Right lobe of liver (tissue), 6 donors: ENCODE results near the gene CCDC178. TPM values are rescaled to one million over a fixed set of nuclear protein-coding genes. Genes with fewer than 3 reads are reported as not detected.

ENCODE experiments used
- ATAC-seq, 4 donors: fragments of 200-7000 bp; cut with Tn5 transposase; one replicate each; pipeline ENCODE4 v1.9.1; 2020; ENCODE audit warnings: mild to moderate bottlenecking in 4 of 4, moderate library complexity in 4 of 4
- DNase-seq, 3 donors: peaks; one replicate each; pipeline ENCODE4 v3.0.0-alpha.2; 2020
- H3K27ac ChIP-seq, 3 donors: fragments of 200-600 bp; one replicate each; pipeline ENCODE4 v1.8.0; 2022
- H3K27me3 ChIP-seq, 2 donors: fragments of 200-600 bp; one replicate each; pipeline ENCODE4 v1.8.0; 2022
- H3K36me3 ChIP-seq, 4 donors: fragments of 200-600 bp; sonication (generic) in 1 of 4; one replicate each; pipeline versions ENCODE4 v1.5.1 to v1.8.0; 2017 to 2022; ENCODE audit warnings: control low read depth in 1 of 4
- H3K4me1 ChIP-seq, 4 donors: fragments of 200-600 bp; sonication (generic) in 1 of 4; one replicate each; pipeline versions ENCODE4 v1.5.1 to v1.8.0; 2017 to 2022; ENCODE audit warnings: control low read depth in 1 of 4
- H3K4me3 ChIP-seq, 3 donors: fragments of 200-600 bp; one replicate each; pipeline ENCODE4 v1.8.0; 2022
- H3K9me3 ChIP-seq, 4 donors: fragments of 200-600 bp; sonication (generic) in 1 of 4; one replicate each; pipeline versions ENCODE4 v1.5.1 to v1.8.0; 2017 to 2022; ENCODE audit warnings: control low read depth in 1 of 4
- POLR2A ChIP-seq: fragments of 450-650 bp; IDR thresholded peaks from one replicate; pipeline ENCODE4 v1.6.1; 2017; ENCODE audit warnings: antibody characterized with exemption, mild to moderate bottlenecking
- WGBS: methylation state at CpG from one replicate; pipeline ENCODE4 v1.1.6; 2018; ENCODE audit warnings: low coverage, low lambda C conversion rate; ENCODE audit not compliant: insufficient coverage; ENCODE audit errors: missing lambda C conversion rate; 5-methylcytosine and 5-hydroxymethylcytosine counted together
- intact Hi-C, 2 donors: fragments of 100-400 bp; cut with DNase I; formaldehyde crosslinking; loops; one replicate each; pipeline versions ENCODE4 v1.11.2 to v1.14.1; 2022
- total RNA-seq, 6 experiments: library from RNA; depleted of rRNA in 2 of 6; stranded (reverse); fragments of >200 nt in 2 of 6; fragmentation: NEBNext Ultra II Directional in 3 of 6; extraction: Animal tissue kit (Norgen Biotek cat#: 25700) in 3 of 6; gene quantifications; one replicate each; pipeline versions ENCODE4 v1.1.0 to v1.2.4, GENCODE V29; 2016 to 2023
- TF ChIP-seq, protein P1 (sequence below), 4 donors: fragments of 200-600 bp in 3 of 4; fragments of 450-650 bp in 1 of 4; IDR thresholded peaks; one replicate each; pipeline versions ENCODE4 v1.5.1 to v1.8.0; 2016 to 2022; ENCODE audit warnings: antibody characterized with exemption in 4 of 4, mild to moderate bottlenecking in 2 of 4
- donor health status: DM: no; HTN: yes; CAD: no.
- donor health status: DM: no; HTN: no; CAD: no.
- donor health status: DM: no; HTN: no; CAD: no.
- donor health status: DM: no; HTN: yes; CAD: no.
- donor health status: DM: no; HTN: yes; CAD: no.

The CCDC178 gene
- total RNA-seq, 6 experiments from 2014 or later, result not detected

DNA sequence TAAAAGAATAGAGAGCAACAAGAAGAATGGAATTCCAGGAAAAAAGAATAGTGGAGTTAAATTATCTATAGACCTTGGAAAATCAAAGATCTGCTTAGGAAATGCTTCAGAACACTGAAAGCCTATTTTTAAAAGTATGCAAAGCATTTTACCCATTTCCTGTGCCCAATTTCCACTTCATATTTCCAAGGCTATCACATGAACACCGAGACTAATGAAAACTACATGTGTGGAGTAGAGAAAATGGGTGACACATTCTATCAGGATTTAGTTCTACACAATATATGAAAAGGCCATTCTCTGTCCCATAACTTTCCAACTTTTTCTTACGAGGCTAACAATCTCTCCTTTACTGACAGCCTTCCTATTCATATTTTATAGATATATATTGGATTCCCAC lies 279.4 kb downstream of the CCDC178 start:
- H3K36me3 ChIP-seq, result no peaks in the 10 kb centered on the region
- ATAC-seq (no peak), DNase-seq (no peak)
- no peaks in the 10 kb centered on the region for H3K27me3 ChIP-seq
- H3K4me1 ChIP-seq, result no peaks in the 10 kb centered on the region
- 25% methylated on average over 2 of the region's 2 CpGs for WGBS
- no peak overlapping the region for H3K4me3 ChIP-seq
- intact Hi-C loops, result no loop called here
- TF ChIP-seq, protein P1, sequence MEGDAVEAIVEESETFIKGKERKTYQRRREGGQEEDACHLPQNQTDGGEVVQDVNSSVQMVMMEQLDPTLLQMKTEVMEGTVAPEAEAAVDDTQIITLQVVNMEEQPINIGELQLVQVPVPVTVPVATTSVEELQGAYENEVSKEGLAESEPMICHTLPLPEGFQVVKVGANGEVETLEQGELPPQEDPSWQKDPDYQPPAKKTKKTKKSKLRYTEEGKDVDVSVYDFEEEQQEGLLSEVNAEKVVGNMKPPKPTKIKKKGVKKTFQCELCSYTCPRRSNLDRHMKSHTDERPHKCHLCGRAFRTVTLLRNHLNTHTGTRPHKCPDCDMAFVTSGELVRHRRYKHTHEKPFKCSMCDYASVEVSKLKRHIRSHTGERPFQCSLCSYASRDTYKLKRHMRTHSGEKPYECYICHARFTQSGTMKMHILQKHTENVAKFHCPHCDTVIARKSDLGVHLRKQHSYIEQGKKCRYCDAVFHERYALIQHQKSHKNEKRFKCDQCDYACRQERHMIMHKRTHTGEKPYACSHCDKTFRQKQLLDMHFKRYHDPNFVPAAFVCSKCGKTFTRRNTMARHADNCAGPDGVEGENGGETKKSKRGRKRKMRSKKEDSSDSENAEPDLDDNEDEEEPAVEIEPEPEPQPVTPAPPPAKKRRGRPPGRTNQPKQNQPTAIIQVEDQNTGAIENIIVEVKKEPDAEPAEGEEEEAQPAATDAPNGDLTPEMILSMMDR (IDR thresholded peaks at IDR 0.05), result no peak
- TF ChIP-seq POLR2A, result no peak
- no peak overlapping the region for H3K27ac ChIP-seq
- no peaks in the 10 kb centered on the region for H3K9me3 ChIP-seq

DNA sequence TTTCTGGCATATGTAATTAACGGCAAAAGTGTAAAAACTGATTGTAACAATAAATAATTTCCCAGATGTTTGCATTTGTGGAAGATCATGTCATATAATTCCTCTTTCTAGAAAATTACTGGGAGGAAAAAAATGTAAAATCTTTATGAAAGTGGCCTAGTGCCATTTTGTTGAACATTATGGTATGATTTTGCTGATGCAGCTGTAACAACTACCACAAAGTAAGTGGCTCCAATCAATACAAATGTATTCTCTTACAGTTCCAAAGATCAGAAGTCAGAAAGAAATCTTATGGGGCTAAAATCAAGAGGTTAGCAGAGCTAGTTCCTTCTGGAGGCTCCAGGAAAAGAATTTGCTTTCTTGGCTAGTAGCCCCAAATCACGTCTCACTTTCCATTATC lies 281.4 kb downstream of the CCDC178 start:
- intact Hi-C loops, result no loop called here
- 42% methylated on average over 2 of the region's 2 CpGs for WGBS
- H3K27ac ChIP-seq, result no peak overlapping the region
- ATAC-seq (no peak), DNase-seq (no peak)
- H3K27me3 ChIP-seq, result no peaks in the 10 kb centered on the region
- H3K4me3 ChIP-seq, result no peak overlapping the region
- H3K36me3 ChIP-seq, result no peaks in the 10 kb centered on the region
- H3K9me3 ChIP-seq, result no peaks in the 10 kb centered on the region
- H3K4me1 ChIP-seq, result no peaks in the 10 kb centered on the region
- TF ChIP-seq, protein P1 (IDR thresholded peaks at IDR 0.05), result no peak
- no peak for TF ChIP-seq POLR2A

DNA sequence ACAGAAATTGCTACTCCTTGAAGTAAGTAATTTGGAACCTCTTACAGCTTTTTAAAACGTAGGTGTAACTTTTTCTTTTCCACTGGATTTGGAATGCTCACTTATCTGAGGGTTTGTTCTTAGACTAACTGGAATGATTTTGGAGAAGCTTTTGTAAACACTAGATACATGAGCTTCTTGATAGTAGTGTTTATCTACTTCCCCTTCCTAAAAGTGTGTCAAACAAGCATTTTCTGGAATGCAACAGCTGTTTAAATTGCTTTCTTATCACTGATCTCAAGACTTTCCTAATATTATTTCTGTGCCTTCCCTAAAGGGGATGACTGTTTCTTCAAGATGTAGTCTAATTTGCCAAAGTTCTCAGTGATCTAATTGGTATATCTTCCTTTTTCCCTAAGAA lies 282.6 kb downstream of the CCDC178 start:
- ATAC-seq, result peak; percentile 19 to 64 (median 42)
- no peak for TF ChIP-seq POLR2A

DNA sequence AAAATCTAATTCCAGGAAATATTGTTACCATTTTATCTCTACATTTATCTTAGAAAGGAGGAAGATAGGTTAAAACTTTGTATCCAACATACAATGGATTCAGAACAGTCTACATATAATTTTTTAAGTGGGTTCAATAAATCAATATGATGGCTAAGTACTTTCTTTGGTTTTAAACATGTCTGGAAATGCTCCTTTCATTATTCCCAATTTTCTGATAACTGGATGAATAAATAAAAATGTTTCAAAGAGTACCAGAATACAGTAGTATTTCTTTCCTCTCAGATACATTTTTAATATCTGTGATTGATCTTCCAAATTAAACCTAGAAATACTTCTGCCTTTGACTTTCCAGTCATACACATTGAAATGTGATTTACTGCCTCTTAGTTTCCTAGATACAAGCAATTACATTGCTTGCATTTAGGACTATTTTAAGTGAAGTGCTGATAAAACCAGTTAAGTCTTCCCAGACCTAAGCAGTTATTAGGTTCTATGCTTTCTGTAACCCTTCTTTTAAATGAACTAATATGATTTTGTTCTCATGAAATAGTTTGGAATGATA lies 283.5 kb downstream of the CCDC178 start:
- TF ChIP-seq, protein P1 (IDR thresholded peaks at IDR 0.05), result no peak
- TF ChIP-seq POLR2A, result no peak
- Histone ChIP-seq H3K27me3 (no peaks in the 10 kb centered on the region), H3K9me3 (no peaks in the 10 kb centered on the region), H3K4me3 (no peak overlapping the region), H3K4me1 (no peaks in the 10 kb centered on the region), H3K27ac (no peak overlapping the region), H3K36me3 (no peaks in the 10 kb centered on the region)
- intact Hi-C loops, result no loop called here
- DNase-seq, result no peak
- ATAC-seq, result no peak

More for the DNA sequence above, 282.6 kb downstream of the CCDC178 start:
- no peaks in the 10 kb centered on the region for H3K9me3 ChIP-seq
- H3K27ac ChIP-seq, result no peak overlapping the region
- no peaks in the 10 kb centered on the region for H3K4me1 ChIP-seq
- no peaks in the 10 kb centered on the region for H3K36me3 ChIP-seq
- no peak for DNase-seq
- H3K4me3 ChIP-seq, result no peak overlapping the region
- no peaks in the 10 kb centered on the region for H3K27me3 ChIP-seq
- intact Hi-C loops, result no loop called here
- 5% methylated on average over 1 of the region's 1 CpG for WGBS

DNA sequence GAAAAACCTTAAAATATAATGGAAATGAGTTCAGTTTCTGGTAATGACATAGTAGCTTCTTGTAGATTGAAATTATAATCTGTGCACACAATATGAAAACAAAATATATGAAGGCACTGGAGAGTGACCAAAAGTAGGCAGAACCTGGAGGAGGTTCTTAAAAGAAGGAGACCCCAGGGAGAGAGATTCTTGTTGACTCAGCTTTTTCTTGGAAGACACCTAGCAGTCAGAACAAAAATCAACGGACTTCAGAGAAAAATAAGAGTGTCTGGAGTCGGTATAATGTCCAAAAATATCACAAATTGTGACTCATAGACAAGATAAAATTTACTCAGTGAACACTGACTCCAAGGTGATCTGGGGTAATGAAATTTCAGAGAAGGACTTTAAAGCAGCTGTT lies 286.5 kb downstream of the CCDC178 start:
- intact Hi-C loops, result no loop called here
- H3K36me3 ChIP-seq, result no peaks in the 10 kb centered on the region
- no peak for ATAC-seq
- WGBS, result 33% methylated on average over 2 of the region's 2 CpGs
- H3K27ac ChIP-seq, result no peak overlapping the region
- H3K27me3 ChIP-seq, result no peaks in the 10 kb centered on the region
- TF ChIP-seq, protein P1 (IDR thresholded peaks at IDR 0.05), result no peak
- no peak for TF ChIP-seq POLR2A
- no peaks in the 10 kb centered on the region for H3K4me1 ChIP-seq
- DNase-seq, result no peak
- H3K4me3 ChIP-seq, result no peak overlapping the region
- H3K9me3 ChIP-seq, result no peaks in the 10 kb centered on the region
